GM19324 (cell line): Measurements from ENCODE around the gene YWHAE.
"Not testable (repeated sequence)": the region's sequence is repeated elsewhere in the genome, so short reads cannot be mapped to it uniquely, and the experiment has no call there.

Experiments
- ATAC-seq: cut with Tn5 transposase; IDR thresholded peaks from one replicate; pipeline ENCODE4 v1.9.1; 2021; ENCODE audit warnings: mild to moderate bottlenecking, moderate library complexity; ENCODE audit not compliant: unreplicated experiment, low FRiP score

YWHAE gene

DNA sequence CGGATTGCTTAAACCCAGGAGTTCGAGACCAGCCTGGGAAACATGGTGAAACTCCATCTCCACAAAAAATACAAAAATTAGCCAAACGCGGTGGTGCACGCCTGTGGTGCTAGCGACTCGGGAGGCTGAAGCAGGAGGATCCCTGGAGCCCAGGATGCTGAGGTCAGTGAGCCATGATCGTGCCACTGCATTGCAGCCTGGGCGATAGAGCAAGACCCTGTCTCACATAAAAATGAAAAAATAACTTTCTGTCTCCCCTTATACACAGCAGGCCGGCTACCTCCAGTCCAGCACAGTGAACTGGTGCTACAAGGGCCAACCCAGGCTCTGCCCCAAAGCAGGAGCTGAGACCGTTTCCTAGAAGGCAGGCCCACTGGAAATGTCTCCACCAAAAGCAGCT, 59.7 kb downstream of the YWHAE start:
- ATAC-seq: no peak

DNA sequence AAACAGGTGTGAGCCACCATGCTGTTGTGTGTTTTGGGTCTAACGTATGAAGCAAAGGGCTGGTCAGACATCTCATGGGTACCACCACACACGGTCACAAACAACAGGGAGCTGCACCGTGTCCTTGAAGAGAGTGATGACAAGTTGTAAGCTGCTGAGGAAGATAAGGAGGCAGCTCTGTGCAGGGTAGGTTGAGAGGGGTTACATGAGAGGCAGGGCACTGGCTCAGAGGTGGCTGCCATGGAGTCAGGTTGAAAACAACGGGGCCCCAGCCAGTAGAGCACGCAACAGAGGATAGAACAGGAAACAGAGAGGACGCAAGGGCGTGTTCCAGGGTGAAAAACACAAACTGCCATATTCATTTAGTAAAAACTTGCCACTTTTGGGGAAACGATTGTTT, 68.3 kb downstream of the YWHAE start:
- ATAC-seq: no peak

DNA sequence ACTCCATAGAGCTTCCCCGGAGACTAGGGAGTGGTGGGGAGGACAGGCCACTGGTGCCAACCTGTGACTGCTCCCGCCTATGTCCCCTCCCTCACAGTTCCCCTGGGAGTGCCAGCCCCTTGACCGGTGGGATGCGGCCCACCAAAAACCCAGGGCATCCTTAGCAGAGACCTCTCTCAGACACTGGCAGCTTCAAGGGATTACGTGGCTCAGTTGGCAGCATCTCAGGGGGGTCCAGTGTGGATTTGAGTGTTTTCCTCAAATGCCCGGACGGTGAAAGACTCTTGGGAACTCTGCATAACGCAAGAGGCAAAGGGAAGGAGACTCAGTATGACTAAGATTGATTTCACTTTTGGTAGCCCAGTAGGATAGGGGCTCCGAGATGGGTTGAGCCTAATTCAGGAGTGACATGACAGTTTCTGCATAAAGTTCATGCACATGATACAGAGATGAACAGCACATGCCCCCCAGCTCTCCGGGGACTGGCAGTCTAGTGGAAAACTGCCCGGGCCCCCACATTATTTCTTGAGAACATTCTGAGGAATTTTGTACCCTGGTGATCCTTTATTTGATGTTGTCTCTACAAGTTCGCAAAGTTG, 70.2 kb downstream of the YWHAE start:
- ATAC-seq: no peak

DNA sequence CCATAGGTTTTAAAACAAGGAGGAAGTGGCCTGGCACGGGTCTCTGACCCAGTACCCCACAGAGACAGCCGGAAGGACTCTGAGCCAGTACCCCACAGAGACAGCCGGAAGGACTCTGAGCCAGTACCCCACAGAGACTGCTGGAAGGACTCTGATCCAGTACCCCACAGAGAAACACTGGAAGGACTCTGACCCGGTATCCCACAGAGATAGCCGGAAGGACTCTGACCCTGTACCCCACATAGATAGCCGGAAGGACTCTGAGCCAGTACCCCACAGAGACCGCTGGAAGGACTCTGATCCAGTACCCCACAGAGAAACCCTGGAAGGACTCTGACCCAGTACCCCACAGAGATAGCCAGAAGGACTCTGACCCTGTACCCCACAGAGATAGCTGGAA, 71.6 kb downstream of the YWHAE start:
- ATAC-seq: no peak

DNA sequence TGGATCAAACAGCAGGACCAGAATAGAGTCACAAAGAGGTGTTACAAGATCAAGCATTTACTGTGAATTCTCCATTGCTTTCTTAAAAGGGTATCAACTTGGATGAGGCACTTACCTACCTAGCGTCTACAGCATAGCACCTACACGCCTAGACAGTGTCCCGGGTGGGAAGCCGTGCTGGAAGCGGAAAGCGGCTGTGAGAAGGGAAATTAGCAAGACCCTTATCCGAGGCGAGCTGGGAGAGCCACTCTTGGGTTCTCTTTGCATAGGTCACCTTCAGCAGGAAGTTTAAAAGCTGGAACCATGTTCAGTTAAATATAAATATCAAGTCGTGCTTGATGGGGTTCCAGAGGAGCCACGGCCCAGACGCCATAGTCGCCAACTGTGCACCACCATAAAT, 74.3 kb downstream of the YWHAE start:
- ATAC-seq: no peak

DNA sequence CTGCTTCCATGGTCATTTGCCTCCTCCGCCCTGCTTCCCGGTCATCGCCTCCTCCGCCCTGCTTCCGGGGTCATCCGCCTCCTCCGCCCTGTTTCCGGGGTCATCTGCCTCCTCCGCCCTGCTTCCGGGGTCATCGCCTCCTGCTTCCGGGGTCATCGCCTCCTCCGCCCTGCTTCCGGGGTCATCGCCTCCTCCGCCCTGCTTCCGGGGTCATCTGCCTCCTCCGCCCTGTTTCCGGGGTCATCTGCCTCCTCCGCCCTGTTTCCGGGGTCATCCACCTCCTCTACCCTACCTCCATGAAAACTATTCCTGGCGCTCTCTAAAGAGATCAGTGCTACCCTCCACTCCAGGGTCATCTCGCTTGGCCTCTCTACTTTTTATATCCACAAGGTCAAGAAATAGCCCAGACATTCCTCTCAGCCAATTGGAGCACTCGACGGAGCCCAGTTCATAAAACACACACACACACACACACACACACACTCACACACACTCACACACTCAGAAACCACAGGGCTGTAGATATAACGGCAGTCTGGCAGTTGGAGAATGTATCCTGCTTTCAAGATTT, 75.7 kb downstream of the YWHAE start:
- no peak for ATAC-seq

DNA sequence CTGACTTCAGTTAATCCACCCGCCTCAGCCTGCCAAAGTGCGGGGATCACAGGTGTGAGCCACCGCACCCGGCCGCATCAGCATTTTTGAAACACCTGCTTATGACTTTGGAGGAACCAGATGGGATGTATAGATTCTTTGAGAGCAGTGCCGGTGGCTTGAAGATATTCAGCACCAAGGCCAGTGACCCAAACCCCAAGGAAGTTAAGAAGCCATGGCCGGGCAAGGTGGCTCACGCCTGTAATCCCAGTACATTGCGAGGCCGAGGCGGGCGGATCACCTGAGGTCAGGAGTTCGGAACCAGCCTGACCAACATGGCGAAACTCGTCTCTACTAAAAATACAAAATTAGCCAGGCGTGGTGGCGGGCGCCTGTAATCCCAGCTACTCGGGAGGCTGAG, 76.7 kb downstream of the YWHAE start:
- no peak for ATAC-seq

DNA sequence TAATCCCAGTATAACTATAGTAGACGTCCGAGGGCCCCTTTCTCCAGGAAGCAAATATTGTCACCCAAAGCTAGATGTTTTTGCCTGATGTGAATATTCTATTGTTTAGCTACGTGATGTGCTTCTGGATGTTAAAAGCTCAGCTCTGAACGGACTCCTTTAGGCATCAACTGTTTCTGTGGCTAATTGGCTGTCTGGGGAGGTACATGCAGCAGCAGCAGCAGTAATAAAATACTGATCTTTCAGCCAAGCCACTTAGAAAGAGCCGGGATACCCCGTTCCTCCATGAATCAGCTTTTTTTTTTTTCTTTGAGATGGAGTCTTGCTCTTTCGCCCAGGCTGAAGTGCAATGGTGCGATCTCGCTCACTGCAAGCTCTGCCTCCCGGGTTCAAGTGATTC, 77.5 kb downstream of the YWHAE start:
- no peak for ATAC-seq

DNA sequence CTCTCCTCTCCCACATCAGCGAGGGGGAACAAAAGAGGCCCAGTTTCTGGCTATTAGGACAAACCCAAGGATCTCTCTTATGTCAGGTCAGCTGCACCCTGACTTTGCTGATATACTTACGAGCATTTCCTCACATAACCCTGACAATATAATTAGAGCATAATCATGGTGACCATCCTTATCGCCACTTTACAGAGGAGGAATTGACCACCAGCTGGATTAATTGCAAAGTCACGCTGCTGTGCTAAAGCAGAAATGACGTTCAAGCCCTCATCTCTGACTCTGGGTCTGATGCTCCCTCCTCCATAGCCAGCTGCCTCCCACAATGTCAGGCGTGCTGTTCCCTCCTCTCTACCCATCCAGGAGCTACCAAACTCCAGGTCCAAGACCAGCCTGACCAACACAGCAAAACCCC, 78.0 kb downstream of the YWHAE start:
- no peak for ATAC-seq

DNA sequence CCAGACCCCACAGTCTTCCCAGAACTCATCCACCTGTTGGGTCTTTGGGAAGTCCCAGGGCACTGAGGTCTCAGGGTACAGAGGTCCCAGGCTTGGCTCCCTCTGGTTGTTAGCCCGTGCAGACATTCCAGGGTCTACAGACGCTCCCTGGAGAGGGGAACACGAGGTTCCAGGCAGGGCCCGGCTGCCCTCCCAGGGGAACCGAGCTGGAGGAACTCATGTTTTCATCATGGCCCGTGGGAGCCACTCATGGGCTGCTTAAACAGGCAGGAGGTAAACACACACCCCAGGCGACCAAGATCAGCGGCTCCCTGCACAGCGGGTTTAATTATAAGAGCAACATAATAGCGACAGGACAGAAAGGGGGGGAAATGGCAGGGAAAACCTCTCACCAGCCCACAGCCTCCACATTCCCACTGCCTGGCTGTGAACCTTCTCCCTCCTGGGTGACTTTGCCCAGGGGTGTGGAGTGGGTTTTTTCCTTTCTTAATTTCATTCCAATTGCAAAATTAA, 84.1 kb downstream of the YWHAE start:
- ATAC-seq: no peak

DNA sequence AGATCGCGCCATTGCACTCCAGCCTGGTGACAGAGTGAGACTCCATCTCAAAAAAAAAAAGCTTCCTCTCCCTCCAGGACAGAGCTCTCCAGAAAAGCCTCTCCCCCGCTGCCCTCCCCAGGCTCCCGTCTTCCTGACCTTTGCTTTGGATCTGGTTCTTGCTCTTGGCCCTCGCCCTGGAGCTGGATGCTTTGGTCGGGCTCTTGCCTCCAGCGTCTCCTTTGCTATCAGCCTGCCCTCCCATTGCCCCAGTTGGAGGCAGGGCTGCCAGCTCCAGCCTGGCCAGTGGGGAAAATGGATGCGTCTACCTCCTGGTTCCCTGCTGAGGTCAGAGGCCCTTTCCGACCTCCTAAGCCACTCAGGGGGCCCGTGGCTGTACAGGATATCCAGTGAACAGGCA, 84.6 kb downstream of the YWHAE start:
- ATAC-seq: no peak

DNA sequence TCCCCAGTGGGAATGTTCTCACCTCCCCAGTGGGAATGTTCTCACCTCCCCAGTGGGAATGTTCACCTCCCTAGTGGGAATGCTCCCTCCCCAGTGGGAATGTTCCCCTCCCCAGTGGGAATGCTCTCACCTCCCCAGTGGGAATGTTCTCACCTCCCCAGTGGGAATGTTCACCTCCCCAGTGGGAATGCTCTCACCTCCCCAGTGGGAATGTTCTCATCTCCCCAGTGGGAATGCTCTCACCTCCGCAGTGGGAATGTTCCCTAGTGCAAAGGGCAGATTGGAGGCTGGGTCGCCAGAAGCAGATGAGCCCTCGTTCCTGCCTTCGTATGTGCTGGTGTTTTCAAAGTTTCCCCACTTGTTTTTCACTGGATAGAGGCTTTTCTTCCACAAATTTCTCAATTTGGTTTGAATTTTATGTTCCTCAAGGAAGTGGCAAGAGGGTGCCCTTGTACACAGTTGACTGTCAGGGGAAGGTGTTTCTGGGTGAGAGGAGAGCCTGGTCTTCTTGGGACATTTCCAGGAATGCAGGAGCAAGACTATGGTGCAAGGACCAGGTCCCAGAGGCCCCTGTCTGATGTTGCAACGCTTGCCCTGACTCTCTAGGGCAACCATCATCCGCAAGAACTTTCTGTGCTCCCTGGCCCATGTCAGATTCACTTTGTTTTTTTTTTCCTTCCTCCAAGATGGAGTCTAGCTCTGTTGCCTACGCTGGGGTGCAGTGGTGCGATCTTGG, 86.6 kb downstream of the YWHAE start:
- no peak for ATAC-seq

DNA sequence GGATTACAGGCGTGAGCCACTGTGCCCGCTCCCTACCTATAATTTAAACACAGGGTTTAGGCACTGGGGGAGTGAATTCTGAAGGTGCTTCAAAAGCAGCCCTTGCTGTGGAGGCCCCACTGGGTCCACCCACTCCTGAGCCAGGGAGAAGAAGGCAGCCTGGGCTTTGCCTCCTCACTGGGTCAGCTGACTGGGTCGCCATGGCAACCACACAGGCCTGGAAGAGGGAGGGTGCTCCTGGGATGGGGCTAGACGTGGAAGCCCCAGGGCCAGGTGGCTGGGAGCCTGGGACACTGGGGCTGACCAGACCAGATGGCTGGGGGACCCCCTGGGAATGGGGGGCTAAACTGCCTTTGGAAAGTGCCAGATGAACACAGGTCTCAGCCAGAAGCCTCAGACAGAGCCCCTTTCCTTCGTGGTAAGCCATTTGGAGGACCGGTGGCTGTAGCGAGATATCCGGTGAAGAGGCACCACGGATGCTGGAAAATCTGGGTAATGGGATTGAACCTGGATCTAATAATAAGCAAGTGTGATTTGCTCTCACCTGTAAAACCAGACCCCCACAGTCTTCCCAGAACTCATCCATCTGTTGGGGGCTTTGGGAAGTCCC, 87.7 kb downstream of the YWHAE start:
- ATAC-seq: no peak

DNA sequence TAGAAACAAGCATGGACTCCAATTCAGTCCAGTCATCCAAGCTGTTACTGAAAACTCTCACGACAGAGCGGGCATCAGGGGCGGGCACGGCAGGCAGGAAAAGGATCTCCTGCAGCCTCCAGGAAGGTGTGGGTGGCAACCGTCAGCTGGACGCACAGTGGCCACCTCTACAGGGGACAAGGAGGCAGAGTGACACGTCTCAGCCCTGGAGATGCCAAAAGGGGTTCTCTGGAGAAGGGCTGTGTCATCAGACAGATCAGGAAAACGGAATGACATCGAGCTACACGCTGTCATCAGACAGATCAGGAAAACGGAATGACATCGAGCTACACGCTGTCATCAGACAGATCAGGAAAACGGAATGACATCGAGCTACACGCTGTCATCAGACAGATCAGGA, 92.2 kb downstream of the YWHAE start:
- not testable (repeated sequence) for ATAC-seq

DNA sequence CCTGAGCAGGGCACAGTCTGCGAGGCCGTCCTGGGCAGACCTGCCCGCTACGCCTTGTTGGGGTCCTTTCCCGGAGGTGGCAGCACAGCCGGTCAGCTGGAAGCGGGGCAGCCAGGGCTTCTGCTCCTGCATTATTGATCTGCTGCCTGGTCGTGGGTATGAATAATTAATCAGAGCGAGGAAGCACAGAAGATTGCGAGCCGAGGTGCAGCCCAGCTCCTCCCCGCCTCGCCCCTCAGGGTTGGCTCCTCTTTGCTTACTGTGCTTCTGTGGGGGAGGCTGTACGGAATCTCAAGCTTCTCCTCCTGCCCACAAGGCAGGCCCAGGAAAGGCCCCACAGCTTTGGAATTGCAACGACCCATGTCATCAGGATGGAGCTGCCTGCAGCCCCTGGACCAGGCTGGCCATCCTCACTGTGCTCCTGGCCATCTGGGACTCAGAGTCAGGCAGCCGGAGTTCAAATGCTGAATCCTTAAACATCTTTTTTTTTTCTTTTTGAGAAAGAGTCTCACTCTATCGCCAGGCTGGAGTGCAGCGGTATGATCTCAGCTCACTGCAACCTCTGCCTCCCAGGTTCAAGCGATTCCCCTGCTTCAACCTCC, 95.0 kb downstream of the YWHAE start:
- no peak for ATAC-seq

DNA sequence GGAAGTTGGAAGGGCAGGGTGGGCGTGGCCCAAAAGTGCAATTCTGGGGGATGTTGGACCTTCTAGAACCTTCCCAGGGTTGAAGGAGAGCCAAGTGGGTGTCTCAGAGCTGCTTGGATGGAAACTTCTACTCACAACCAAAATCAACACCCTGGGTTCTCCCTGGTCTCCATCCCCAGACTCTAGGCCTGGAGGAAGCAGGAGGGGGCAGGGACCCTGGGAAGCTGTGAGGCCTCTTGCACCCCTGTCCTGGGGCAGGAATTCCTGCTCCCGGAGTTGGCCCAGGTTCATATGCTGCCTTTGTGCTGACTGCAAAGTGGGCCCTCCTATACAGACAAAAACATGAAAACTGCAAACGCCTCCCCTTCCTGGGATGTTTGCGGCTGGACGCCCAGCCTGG, 95.5 kb downstream of the YWHAE start:
- no peak for ATAC-seq

DNA sequence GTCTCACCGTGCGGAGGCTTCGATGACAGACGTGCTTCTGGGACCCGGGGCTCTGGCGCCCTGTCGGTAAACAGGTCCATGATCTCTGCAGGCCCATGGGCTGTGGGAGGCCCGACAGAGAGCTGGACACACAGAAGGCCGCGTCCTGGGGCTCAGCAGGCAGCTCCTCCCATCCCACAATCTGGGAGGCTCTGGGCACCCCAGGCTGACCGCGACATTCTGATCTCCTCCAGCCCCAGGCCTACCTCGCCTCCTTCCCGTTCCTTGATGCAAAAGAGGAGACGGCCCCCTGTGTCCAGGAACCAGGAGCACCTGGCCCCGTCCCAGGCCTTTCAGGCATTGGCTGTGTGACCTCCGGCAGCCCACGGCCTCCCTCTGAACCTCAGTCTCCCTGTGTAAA, 97.3 kb downstream of the YWHAE start:
- no peak for ATAC-seq

DNA sequence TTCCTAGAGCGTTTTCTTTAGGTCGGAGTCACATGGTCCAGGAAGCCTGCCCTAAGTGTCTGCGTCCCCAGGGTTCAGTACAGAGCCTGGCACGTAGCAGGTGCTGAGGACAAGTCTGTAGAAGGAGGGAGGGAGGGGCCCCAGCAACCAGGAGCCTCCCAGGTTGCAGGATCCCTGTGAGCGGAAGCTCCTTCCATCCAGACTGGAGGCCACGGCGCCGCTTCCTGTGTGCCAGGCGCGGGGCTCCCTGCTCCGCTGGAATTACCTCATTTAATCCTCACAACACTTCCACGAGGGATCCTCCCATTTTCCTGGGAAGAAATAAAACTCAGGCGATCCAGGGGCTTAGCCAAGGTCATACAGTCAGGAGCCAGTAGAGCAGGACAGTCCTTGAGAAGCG, 98.5 kb downstream of the YWHAE start:
- no peak for ATAC-seq

DNA sequence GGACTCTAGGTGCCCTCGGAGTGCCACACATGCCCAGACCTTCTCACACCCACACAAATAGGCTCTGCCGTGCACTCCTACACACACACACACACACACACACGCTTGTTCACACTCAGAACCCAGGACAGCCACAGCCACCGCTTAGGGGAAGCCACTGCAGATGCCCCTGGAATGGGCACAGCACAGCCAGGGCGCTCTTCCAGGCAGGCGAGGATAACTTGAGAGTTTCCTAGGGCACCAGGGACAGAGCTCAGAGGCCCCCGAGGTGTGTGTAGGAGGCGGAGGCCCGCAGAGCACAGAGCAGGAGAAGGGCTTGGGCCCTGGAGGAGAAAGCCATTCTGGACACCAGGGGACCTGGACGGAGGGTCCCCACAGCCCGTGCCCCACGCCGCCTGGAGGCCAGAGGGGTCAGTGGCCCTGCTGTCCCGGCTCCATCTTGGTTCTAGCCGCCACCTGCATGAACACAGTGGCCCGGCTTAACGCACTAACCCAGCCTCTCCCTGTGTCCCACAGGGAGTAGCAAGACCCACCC, 99.6 kb downstream of the YWHAE start:
- ATAC-seq: no peak

DNA sequence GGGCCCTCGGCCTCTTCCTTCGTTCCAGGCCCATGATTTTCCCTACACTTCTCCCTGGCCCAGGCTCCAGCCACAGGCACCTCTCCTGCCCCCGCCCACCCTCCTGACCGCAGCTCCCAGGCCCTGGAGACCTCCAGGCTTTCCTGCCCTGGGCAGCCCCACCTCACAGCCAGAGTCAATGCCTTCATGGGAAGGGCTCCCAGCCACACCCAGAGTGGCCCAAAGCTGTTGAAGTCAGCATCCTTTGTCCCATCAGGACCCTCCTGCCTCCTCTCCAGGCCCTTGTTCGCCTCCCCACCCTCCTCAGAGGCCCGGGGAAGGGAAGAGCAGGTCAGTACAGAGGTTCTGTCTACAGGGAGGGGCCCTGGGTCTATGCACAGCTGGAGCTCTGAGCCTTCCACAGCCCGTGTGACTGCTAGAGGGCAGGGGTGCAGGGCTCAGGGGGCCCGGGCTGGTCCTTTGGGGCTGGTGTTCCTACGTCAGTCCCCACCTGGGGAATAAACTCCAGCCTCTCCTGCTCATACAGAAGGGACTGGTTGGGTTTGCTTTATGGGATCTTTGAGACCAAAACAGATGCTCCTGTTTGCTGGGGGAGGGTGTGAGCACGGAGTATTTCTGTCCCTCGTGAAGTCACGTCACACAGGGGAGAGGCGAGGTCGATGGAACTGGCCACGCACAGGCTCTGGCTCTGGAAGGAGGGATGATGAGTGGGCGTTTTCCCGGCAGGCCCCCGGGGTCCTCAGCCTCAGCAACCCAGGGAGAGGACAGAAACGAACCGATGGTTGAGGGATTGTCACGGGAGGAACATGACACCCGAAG, 100.3 kb downstream of the YWHAE start:
- no peak for ATAC-seq
